Muscle layer of duodenum (tissue), 2 donors: ENCODE results near the gene FAM237A.

ENCODE experiments used
- H3K27ac ChIP-seq: one replicate; pipeline ENCODE4 v1.7.0; 2013; ENCODE audit warnings: mild to moderate bottlenecking, low read length
- H3K27me3 ChIP-seq: one replicate; pipeline ENCODE4 v1.7.0; 2013; ENCODE audit warnings: low read depth, mild to moderate bottlenecking, control low read depth, low read length
- H3K36me3 ChIP-seq, 2 donors: one replicate each; pipeline ENCODE4 v1.7.0; 2013; ENCODE audit warnings: low read length in 2 of 2, control low read depth in 1 of 2, mild to moderate bottlenecking in 1 of 2; ENCODE audit not compliant: insufficient read depth in 2 of 2, control insufficient read depth in 1 of 2
- H3K4me1 ChIP-seq, 2 donors: one replicate each; pipeline ENCODE4 v1.7.0; 2013; ENCODE audit warnings: low read length in 2 of 2, mild to moderate bottlenecking in 2 of 2, control low read depth in 1 of 2, moderate library complexity in 1 of 2; ENCODE audit not compliant: insufficient read depth in 2 of 2, control insufficient read depth in 1 of 2
- H3K4me3 ChIP-seq, 2 donors: one replicate each; pipeline ENCODE4 v1.7.0; 2013; ENCODE audit warnings: low read length in 2 of 2, low read depth in 1 of 2, mild to moderate bottlenecking in 1 of 2
- H3K9me3 ChIP-seq, 2 donors: one replicate each; pipeline ENCODE4 v1.7.0; 2013; ENCODE audit warnings: low read length in 2 of 2, control low read depth in 1 of 2, mild to moderate bottlenecking in 1 of 2; ENCODE audit not compliant: control insufficient read depth in 1 of 2
- donor health status: healthy.

Gene FAM237A

GRCh38 chr2:206627632-206628031 lies 14.7 kb upstream of the FAM237A start:
- no peaks in the 10 kb centered on the region for H3K36me3 ChIP-seq
- H3K9me3 ChIP-seq, result no peaks in the 10 kb centered on the region
- no peak overlapping the region for H3K4me3 ChIP-seq
- no peak overlapping the region for H3K27ac ChIP-seq
- no peaks in the 10 kb centered on the region for H3K4me1 ChIP-seq
- no peaks in the 10 kb centered on the region for H3K27me3 ChIP-seq

- Histone ChIP-seq H3K36me3 (no peaks in the 10 kb centered on the region), H3K27me3 (no peaks in the 10 kb centered on the region), H3K27ac (no peak overlapping the region), H3K9me3 (no peaks in the 10 kb centered on the region), H3K4me3 (no peak overlapping the region), H3K4me1 (no peaks in the 10 kb centered on the region)
Observed at GRCh38 chr2:206631340-206631739, 10.9 kb upstream of the FAM237A start.

DNA sequence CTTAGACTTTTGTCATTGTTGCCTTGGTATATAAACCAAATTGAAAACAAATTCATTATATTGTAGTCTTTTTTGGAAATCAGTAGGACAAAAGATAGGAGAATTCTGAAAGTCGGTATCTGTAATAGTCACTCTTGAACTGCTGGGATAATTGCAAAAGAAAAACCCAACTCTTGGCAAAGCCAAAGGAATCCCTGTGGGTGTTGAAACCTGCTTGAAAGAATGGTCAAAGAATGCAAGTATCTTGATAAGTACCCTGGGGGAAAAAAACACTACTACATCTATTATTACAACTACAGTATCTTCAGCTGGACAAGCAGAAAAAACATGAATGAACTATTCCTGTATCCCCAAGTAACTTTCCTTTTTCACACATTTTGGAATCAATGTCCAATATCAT lies 7.3 kb upstream of the FAM237A start:
- no peaks in the 10 kb centered on the region for H3K36me3 ChIP-seq
- H3K9me3 ChIP-seq, result no peaks in the 10 kb centered on the region
- H3K27me3 ChIP-seq, result no peaks in the 10 kb centered on the region
- no peak overlapping the region for H3K27ac ChIP-seq
- no peaks in the 10 kb centered on the region for H3K4me1 ChIP-seq
- H3K4me3 ChIP-seq, result no peak overlapping the region

DNA sequence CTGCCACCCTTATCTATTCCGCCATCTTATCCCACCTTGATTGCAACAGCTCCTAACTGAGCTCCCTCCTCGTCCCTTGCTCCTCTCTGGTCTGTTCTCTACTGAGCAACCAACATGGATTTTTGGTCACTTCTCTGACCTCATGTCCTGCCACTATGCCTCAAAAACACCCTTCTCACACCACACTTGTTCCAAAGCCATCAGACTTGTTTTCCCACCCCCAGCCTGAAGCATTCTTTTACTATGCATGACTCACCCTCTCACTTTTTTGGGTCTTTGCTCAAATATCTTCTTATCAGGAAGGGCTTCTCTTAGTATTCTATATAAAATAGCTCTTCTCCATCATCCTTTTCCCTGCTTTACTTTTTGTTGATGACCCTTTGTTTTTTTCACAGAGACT lies 2.7 kb upstream of the FAM237A start:
- Histone ChIP-seq H3K4me3 (no peak overlapping the region), H3K27ac (no peak overlapping the region), H3K4me1 (no peaks in the 10 kb centered on the region), H3K27me3 (peaks cover 10% of the 10 kb centered on the region), H3K9me3 (no peaks in the 10 kb centered on the region), H3K36me3 (no peaks in the 10 kb centered on the region)

DNA sequence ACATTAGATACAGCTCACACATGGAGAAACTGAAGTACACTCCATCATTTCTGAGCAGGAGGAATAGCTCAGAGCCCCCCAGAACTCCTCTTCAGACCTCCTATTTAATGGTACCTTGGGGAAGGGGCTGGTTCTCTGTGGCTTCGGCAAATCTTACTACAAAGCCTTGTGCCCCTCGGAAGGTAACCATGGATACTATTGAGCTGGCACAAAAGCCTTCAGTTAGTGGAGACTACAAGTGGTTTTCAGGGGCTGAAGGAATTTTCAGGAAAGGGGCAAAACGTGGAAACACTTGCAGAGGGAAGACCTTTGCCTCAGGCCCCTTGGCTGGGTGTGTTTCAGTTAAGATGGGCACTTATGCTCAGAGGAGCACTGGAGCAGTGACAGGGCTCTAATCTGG lies 1.1 kb upstream of the FAM237A start:
- Histone ChIP-seq H3K4me1 (no peaks in the 10 kb centered on the region), H3K27ac (no peak overlapping the region), H3K36me3 (no peaks in the 10 kb centered on the region), H3K9me3 (no peaks in the 10 kb centered on the region), H3K27me3 (peaks cover 10% of the 10 kb centered on the region), H3K4me3 (no peak overlapping the region)

- no peaks in the 10 kb centered on the region for H3K4me1 ChIP-seq
- no peaks in the 10 kb centered on the region for H3K36me3 ChIP-seq
- no peaks in the 10 kb centered on the region for H3K9me3 ChIP-seq
- no peak overlapping the region for H3K27ac ChIP-seq
- H3K4me3 ChIP-seq, result no peak overlapping the region
- no peaks in the 10 kb centered on the region for H3K27me3 ChIP-seq
Observed at GRCh38 chr2:206647985-206648384, 5.7 kb downstream of the FAM237A start.

DNA sequence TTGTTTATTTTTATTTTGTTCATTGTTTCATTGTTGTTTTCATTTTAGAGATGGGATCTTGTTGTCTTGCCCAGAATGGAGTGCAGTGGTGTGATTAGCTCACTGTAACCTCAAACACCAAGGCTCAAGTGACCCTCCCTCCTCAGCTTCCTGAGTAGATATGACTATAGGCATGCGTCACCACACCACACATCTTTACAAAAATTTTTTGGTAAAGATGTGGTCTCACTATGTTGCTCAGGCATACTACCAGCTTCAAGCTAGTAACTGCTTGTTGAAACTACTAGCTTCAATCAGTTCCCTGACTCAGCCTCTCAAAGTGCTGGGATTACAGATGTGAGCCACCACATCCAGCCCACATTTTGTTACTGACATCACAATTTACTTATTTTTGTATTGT lies 14.8 kb downstream of the FAM237A start:
- H3K4me1 ChIP-seq, result no peaks in the 10 kb centered on the region
- H3K36me3 ChIP-seq, result no peaks in the 10 kb centered on the region
- no peak overlapping the region for H3K27ac ChIP-seq
- H3K4me3 ChIP-seq, result no peak overlapping the region
- H3K27me3 ChIP-seq, result no peaks in the 10 kb centered on the region
- no peaks in the 10 kb centered on the region for H3K9me3 ChIP-seq

- Histone ChIP-seq H3K4me3 (no peak overlapping the region), H3K27me3 (no peaks in the 10 kb centered on the region), H3K36me3 (no peaks in the 10 kb centered on the region), H3K9me3 (no peaks in the 10 kb centered on the region), H3K4me1 (no peaks in the 10 kb centered on the region), H3K27ac (no peak overlapping the region)
Observed at GRCh38 chr2:206665251-206665650, 23.0 kb downstream of the FAM237A start.

GRCh38 chr2:206670531-206671319 lies 28.4 kb downstream of the FAM237A start:
- Histone ChIP-seq H3K4me1 (no peaks in the 10 kb centered on the region), H3K27me3 (no peaks in the 10 kb centered on the region), H3K36me3 (no peaks in the 10 kb centered on the region), H3K4me3 (no peak overlapping the region), H3K9me3 (no peaks in the 10 kb centered on the region), H3K27ac (no peak overlapping the region)

- Histone ChIP-seq H3K4me3 (no peak overlapping the region), H3K4me1 (no peaks in the 10 kb centered on the region), H3K27me3 (no peaks in the 10 kb centered on the region), H3K36me3 (no peaks in the 10 kb centered on the region), H3K9me3 (no peaks in the 10 kb centered on the region), H3K27ac (no peak overlapping the region)
Observed at GRCh38 chr2:206683546-206683945, 41.3 kb downstream of the FAM237A start.

GRCh38 chr2:206688453-206688852 lies 46.2 kb downstream of the FAM237A start:
- no peaks in the 10 kb centered on the region for H3K9me3 ChIP-seq
- H3K27me3 ChIP-seq, result no peaks in the 10 kb centered on the region
- no peaks in the 10 kb centered on the region for H3K4me1 ChIP-seq
- no peak overlapping the region for H3K4me3 ChIP-seq
- no peak overlapping the region for H3K27ac ChIP-seq
- H3K36me3 ChIP-seq, result no peaks in the 10 kb centered on the region

- Histone ChIP-seq H3K27ac (no peak overlapping the region), H3K4me3 (no peak overlapping the region), H3K36me3 (no peaks in the 10 kb centered on the region), H3K9me3 (no peaks in the 10 kb centered on the region), H3K27me3 (no peaks in the 10 kb centered on the region), H3K4me1 (no peaks in the 10 kb centered on the region)
Observed at GRCh38 chr2:206688990-206689389, 46.7 kb downstream of the FAM237A start.
